D721Med (cell line): Measurements from ENCODE around the gene SYNGAP1.

Experiments
- DNase-seq: peaks from one replicate; pipeline ENCODE4 v3.0.0; 2011; ENCODE audit warnings: low spot score; ENCODE audit not compliant: insufficient read length
- FAIRE-seq: peaks from 2 replicates; lab custom pipeline; 2011; peaks lifted over from hg19 to GRCh38; lab: Jason Lieb, UNC
- TF ChIP-seq, protein P1 (sequence below): IDR thresholded peaks from 2 replicates; pipeline ENCODE4 v1.5.1; 2012; ENCODE audit warnings: mild to moderate bottlenecking, control low read depth; ENCODE audit not compliant: insufficient read depth; ENCODE audit errors: missing control alignments

The SYNGAP1 gene

DNA sequence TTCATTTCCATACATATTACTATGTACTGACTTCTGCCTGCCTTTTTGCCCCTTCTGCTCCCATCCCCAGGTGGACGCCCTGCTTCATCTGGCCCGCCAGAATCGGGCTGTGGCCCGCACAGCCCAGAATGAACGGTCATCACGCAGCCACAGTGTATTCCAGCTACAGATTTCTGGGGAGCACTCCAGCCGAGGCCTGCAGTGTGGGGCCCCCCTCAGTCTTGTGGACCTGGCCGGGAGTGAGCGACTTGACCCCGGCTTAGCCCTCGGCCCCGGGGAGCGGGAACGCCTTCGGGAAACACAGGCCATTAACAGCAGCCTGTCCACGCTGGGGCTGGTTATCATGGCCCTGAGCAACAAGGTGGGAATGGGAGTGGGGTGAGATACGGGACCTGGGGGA is 13.7 kb upstream of the SYNGAP1 start:
- DNase-seq (no peak), FAIRE-seq (no peak)
- TF ChIP-seq, protein P1, sequence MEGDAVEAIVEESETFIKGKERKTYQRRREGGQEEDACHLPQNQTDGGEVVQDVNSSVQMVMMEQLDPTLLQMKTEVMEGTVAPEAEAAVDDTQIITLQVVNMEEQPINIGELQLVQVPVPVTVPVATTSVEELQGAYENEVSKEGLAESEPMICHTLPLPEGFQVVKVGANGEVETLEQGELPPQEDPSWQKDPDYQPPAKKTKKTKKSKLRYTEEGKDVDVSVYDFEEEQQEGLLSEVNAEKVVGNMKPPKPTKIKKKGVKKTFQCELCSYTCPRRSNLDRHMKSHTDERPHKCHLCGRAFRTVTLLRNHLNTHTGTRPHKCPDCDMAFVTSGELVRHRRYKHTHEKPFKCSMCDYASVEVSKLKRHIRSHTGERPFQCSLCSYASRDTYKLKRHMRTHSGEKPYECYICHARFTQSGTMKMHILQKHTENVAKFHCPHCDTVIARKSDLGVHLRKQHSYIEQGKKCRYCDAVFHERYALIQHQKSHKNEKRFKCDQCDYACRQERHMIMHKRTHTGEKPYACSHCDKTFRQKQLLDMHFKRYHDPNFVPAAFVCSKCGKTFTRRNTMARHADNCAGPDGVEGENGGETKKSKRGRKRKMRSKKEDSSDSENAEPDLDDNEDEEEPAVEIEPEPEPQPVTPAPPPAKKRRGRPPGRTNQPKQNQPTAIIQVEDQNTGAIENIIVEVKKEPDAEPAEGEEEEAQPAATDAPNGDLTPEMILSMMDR: no peak

DNA sequence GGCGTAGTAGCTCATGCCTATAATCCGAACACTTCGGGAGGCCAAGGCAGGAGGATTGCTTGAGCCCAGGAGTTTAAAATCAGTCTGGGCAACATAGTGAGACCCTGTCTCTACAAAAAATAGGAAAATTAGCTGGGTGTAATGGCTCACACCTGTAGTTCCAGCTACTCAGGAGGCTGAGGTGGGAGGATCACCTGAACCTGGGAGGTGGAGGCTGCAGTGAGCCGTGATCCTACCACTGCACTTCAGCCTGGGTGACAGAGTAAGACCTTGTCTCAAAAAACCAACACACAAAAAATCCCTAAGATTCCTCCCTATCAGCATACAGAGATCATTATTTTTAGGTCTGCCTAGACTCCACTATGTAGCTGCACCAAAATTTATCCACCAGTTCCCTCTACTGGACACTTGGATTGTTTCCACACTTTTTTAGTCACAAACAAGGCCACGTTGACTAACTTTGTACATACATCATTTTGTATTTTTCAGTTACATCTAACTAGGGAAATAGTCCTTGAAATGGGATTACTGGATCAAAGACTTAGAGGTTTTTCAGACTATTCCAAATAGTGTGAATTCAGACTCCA is 12.6 kb upstream of the SYNGAP1 start:
- no peak for FAIRE-seq
- TF ChIP-seq, protein P1: peak; percentile 30
- DNase-seq: no peak

DNA sequence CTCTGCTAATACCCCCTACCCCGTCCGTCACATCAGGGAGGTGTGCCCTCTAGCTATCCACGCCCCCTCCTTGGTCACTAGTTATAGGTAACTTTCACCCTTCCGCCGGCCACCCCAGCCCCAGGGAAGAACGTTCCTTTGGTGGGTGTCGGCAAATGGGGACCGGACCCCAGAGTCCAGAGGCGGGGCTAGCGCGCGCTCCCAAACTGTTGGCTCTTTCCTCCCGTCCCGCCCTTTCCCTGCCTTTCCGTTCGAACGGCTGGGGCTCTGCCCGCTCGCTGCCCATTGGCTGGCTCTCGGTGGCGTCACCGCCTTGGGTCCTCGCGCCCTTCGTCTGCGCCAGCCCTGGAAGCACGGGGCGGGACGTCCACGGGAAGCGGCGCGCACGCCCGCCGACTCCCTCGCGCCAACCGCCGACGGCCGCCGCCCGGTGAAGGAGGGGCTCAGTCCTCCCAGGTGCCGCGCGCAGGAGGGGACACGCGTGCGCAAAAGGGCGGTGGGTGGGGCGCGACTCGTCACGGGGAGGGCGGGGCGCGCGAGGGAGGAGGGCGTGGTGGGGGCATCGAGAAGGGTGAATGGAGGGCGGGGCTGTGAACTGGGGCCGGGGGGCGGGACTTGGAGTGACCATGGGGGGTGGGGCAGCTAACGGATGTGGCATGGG is 9.7 kb upstream of the SYNGAP1 start:
- FAIRE-seq (no peak), DNase-seq (peak; percentile 93)
- TF ChIP-seq, protein P1: no peak

DNA sequence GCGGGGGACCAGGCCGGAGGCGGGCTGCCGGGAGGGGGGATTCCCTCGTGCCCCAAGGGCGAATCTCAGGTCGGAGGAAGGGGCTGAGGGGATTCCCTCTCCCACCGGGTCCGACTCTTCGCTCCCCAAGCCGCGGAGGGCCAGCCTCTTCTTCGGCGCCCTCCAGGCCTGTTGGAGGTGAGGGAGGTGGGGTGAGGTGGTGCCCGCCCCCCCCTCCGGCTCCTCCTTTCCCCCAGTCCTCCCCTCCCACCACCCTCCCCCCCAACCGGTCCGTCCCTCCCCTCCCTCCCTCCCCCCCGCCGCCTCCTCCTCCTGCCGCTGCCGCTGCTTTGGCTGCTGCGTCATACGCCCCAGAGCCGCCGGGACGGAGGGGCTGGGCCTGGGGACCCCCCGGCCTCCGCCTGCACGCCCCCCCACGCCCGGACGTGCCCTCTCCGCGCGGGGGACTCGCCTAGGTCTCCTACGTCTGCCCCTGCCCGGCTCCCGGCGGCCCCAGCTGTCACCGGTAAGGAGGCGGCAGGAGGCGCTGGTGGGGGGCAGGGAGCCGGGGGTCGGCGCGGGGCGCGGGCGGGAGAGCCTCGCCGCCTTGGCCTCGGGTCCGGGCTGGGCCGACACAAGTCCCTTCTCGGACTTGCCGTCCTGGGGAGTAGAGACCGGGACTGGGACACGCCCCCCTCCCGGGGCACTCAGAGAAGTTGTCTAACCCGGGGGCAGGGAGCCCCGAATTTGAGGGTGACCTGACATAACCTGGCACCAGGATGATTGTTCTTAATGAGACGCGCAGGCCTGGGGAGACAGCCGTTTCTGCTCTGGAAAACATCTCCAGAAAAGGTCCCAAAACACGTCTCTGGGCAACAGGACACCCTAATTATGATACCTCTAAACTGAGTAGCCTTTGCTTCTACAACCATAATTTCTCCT is 8.9 kb upstream of the SYNGAP1 start, which contains the start of gene PHF1:
PHF1 (plus strand) TSS at position 304 of the 921 bp plus-strand sequence. CDS start 1,250 bp downstream, outside the sequence.
- DNase-seq (peak; percentile 63), FAIRE-seq (no peak)
- TF ChIP-seq, protein P1: no peak

DNA sequence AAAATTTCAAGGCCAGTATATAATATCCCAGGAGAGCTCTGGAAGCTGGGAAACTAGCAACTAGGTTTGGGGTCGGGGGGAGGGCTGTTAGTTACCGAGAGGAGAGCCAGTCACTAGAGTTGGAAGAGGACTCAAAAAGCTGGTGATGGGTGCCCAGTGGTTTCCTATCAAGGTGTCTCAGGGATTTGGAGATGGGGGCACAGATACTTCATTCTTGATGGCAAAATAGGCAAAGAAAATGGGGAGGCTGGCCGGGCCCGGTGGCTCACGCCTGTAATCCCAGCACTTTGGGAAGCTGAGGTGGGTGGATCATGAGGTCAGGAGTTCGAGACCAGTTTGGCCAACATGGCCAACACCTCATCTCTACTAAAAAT is 8.2 kb upstream of the SYNGAP1 start:
- TF ChIP-seq, protein P1: no peak
- DNase-seq: no peak
- no peak for FAIRE-seq

DNA sequence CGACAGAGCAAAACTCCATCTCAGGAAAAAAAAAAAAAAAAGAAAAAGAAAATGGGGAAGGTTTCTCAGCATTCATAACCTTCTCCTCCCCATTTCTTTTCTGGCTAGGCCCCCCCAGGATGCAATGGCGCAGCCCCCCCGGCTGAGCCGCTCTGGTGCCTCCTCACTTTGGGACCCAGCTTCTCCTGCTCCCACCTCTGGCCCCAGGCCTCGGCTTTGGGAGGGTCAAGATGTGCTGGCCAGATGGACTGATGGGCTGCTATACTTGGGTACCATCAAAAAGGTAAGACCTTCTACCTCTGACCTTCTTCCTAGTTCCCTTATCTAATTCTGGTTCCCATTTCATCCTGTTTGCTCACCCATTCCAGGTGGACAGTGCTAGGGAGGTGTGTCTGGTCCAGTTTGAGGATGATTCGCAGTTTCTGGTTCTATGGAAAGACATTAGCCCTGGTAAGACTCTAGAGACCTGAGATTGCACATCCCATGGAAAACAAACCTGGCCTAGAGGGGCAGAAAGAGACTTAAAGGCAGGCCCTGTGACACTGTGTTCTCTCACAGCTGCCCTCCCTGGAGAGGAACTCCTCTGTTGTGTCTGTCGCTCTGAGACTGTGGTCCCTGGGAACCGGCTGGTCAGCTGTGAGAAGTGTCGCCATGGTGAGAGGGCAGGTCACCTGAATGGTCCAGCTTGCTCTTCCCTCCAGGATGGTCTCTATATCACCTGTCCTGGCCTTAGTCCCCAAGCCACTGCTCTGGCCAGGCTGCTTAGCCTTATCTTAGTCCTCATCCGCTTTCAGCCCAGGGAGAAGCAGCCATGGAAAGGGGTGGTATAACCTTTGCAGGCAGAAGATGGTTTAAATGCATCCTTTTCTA is 7.5 kb upstream of the SYNGAP1 start:
- DNase-seq (no peak), FAIRE-seq (no peak)
- TF ChIP-seq, protein P1: no peak
